ENCODE results near the gene PXDC1.
"Not testable (repeated sequence)": the region's sequence is repeated elsewhere in the genome, so short reads cannot be mapped to it uniquely, and the experiment has no call there.

Gene PXDC1

GRCh38 chr6:3729603-3730344 lies 21.7 kb downstream of the PXDC1 start:
- DNase-seq = no peak

DNA sequence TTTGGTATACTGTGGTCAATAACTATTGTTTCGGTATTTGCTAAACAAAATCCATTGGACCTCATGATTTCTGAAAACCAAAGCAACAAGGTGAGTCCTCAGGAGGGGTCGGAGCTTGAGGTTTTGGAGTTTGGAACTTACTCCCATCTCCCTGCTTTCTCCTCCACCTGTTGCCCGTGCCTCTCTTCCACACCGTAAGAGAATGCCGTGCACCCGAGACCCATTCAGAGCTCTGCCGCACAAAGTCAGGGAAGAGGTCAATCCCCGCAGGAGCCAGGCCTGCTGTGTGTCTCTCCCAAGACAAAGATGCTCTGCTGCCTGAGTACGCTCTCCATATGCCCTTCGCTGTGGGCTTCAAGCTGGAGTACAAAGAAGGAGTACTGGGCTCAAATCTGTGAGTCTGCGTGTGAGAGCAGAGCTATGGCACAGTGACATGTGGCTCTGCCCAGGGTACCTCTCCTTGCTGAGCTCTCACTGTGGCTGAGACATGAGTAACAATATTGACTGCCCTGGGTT lies 23.9 kb downstream of the PXDC1 start:
- DNase-seq = no peak

- no peak for DNase-seq
Measured at GRCh38 chr6:3727036-3727435, 24.5 kb downstream of the PXDC1 start.

- no peak for DNase-seq
Measured at GRCh38 chr6:3726421-3726820, 25.1 kb downstream of the PXDC1 start.

- no peak for DNase-seq
Measured at GRCh38 chr6:3725145-3726047, 26.1 kb downstream of the PXDC1 start.

GRCh38 chr6:3724451-3725144 lies 26.9 kb downstream of the PXDC1 start:
- no peak for DNase-seq

- DNase-seq = no peak
Measured at GRCh38 chr6:3723966-3724365, 27.5 kb downstream of the PXDC1 start.

- DNase-seq = no peak
Measured at GRCh38 chr6:3723251-3723650, 28.3 kb downstream of the PXDC1 start.

DNA sequence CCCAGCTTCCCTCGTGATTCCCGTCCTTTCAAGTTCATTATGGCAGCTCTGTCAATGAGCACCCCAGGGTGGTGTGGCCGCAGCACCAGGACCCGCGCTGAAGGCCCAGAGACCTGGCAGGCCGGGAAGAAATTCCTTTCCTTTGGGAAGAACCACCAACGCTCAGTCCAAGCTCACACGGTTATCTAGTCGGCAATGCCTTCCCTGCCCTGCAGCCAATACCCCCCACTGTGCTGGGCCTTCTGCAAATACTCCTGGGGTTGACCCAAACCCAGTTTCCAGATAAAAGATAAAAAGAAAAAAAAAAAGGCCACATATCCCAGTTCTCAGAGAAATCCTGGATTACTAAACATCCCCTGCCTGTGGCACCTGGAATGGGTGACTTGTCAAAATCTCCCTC lies 28.7 kb downstream of the PXDC1 start:
- DNase-seq = no peak

GRCh38 chr6:3721810-3722621 lies 29.5 kb downstream of the PXDC1 start:
- no peak for DNase-seq

DNA sequence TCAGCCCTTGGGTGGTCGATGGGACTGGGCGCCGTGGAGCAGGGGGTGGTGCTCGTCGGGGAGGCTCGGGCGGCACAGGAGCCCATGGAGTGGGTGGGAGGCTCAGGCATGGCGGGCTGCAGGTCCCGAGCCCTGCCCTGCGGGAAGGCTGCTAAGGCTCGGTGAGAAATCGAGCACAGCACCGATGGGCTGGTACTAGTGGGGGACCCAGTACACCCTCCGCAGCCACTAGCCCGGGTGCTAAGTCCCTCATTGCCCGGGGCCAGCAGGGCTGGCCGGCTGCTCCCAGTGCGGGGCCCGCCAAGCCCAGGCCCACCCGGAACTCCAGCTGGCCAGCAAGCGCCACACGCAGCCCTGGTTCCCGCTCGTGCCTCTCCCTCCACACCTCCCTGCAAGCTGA lies 30.7 kb downstream of the PXDC1 start:
- not testable (repeated sequence) for DNase-seq

GRCh38 chr6:3719462-3720308 lies 31.8 kb downstream of the PXDC1 start:
- DNase-seq = no peak

DNA sequence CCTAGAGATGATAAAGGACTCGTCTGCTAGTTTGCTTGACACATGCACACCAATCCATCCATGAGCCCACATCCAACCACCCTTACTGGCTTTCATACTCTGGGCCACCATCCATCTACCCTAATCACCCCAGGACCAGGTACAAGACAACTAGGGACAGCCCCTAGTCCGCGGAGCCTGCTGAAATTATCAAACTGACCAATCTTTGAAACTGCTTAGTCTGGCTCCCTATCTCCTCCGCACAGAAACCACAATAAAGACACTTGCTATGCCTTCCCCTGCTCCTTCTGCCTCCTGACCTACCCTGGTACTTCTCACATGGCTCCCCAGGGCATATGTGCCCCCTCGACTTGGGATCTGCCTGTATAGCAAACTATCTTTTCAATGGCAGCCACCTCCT lies 33.1 kb downstream of the PXDC1 start:
- DNase-seq = no peak

DNA sequence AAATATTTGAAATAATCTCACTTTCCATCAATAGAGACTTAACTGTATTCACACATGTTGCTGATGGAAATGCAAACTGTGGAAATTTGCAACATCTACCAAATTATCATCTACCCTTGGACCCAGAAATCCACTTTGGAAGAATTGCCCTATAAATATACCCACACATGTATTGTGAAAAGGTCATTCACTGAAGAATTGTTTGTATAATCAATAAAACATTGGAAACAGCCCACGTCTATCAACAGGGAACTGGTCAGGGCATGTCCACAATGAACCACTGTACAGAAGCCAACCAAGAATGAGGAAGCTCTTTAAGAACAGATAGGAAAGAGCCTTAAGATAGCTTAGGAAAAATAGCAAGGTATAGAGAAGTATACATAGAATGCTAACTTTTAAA lies 36.2 kb downstream of the PXDC1 start:
- no peak for DNase-seq

DNA sequence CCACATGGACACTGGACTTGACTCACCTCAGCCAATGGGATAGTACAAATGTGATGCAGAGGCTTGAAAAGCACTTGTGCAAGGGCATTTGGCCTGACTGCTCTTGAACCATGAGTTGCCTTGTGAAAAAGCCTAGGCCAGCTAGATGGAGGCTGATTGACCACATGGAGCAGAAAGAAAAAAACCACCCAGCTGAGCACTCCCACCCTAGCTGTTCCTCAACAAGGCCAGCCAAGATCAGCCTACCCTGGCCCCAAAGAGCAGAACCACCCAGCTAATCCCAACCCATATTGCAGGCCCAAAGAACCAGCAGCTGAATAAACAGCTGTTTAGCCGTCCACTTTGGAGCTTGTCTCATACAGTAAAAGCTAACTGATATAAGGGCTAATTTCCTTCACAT lies 36.7 kb downstream of the PXDC1 start:
- no peak for DNase-seq

DNA sequence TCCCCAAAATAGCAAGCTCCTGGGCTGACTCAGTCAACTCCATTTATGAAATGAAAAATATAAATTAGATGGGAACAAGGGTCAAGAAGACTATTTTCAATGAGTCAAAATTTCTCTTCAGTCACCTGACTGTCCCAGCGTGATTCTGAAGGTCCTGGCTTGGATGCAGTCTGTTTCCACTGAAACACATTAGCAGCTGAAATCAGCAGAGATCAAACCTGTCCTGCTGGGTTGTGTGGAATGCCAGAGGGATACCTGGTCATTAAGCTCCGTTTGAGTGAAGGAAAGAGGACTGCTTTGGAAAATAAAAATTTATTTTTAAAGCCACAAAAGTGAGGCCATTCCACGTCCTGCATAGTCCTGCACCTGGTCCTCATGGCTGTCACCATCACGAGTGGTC lies 37.4 kb downstream of the PXDC1 start:
- no peak for DNase-seq

GRCh38 chr6:3712827-3713665 lies 38.5 kb downstream of the PXDC1 start:
- no peak for DNase-seq

GRCh38 chr6:3711776-3712175 lies 39.7 kb downstream of the PXDC1 start:
- DNase-seq = no peak

- DNase-seq = no peak
Measured at GRCh38 chr6:3710403-3710802, 41.1 kb downstream of the PXDC1 start.

DNA sequence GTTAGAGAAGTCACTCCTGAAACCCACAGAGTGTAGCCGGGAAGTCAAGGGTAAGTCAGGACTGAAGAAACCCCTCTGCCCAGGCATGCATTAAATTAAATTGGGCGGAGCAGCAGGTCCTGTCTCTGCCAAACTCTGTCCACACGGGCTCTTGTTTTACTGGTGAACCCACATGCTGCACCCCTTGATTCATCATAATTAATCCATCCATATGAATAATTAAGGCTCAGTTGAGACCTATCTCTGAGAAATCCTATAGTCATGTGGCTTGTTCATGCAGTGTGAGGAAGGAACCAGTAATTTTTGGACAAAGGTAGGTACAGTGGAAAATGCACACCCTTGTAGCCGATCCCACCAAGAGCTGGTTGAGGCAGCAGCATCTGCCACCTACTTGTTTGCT lies 43.0 kb downstream of the PXDC1 start:
- DNase-seq = no peak

Data from AML-193 (cell line).